T-helper 2 cell treated with Interferon-gamma antibody and Interleukin-4, amounts not matched to agents 100 ng/mL and 5 ng/mL, for 36 hours (primary cell): ENCODE results near the gene GPR78. TPM values are rescaled to one million over a fixed set of nuclear protein-coding genes. Genes with fewer than 3 reads are reported as not detected.

Experiments
- intact Hi-C: fragments of 100-400 bp; cut with micrococcal nuclease; formaldehyde crosslinking; loops from one replicate; pipeline ENCODE4 v1.15.1; 2023
- total RNA-seq: library from RNA; stranded (reverse); gene quantifications from 2 replicates; pipeline ENCODE4 v1.2.3, GENCODE V29; 2022

Gene GPR78
- total RNA-seq, 1 donor from 2014 or later, result not detected

DNA sequence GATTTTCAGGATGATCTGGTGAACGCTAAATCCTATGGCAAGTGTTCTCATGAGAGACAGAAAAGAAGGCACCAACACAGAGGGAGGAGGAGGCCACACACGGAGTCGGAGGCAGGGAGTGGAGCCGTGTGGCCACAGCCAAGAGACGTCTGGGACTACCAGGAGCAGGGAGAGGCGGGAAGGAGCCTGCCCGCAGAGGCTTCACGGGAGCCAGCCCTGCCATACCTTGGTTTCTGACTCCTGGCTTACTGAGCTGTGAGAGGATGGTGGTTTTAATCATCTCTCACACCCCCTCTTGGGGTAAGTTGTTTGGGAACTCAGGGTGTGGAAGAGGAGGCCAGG is 33.5 kb upstream of the GPR78 start:
- intact Hi-C loops, result no loop called here

DNA sequence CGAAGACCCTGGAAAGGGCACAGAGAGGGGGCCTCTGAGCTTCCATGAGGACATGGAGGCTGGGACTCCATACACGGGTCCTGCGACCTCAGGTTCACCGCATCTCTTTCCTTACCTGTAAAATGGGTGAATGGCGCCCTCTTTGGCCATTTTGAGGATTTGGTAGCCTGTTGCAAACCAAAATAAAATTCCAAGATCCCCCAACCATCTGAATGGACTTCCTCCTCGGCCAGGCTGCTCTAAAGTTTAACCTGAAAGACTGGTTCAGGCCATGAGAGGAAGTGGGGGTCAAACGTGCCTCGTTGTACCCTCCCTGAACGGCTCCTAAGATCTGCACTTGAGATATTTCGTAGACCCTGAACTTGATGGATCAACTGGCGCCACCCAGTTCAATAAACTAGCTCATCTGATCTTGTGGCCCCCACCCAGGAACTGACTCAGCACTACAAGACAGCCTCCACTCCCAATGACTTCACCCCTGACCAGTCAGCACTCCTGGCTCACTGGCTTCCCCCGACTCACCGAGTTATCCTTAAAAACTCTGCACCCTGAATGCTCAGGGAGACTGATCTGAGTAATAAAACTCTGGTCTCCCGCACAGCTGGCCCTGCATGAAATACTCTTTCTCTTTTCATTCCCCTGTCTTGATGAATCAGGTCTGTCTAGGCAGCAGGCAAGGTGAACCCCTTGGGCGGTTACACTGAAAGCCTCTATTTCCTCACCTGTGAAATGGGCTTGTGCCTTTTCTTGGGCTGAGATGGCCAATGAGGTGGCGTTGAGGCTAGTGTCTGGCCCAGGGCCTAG is 32.9 kb upstream of the GPR78 start:
- intact Hi-C loops, result no loop called here

- intact Hi-C loops, result no loop called here
Measured at GRCh38 chr4:8547912-8548730, 32.1 kb upstream of the GPR78 start.

DNA sequence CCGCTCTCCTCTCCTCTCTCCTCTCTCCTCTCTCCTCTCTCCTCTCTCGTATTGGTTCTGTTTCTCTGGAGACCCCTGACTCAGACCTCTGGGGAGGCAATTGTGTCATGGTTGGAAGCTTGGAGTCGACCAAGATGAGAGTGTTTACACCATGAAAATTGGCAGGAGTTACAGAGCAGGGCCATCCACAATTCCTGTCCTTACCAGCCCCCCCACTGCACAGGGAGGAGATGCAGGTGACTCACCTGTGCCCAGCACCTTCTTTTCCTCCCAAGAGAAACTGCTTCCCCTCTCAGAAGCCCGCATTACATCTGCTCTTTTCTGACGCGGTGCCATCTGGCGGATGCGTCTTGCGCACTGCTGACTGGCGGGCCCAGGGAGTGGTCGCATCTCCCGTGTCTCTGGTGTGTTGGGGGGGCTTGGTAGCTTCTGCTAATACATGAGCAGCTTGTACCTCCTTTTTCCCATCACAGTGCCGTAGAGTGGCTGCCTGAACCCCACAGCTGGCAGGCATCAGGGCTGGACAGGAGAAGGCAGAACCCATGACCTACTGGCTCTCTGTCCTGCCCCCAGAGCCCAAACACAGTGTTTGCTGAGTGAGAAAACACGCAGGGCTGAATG is 31.4 kb upstream of the GPR78 start:
- intact Hi-C loops, result no loop called here

- intact Hi-C loops, result no loop called here
Measured at GRCh38 chr4:8549352-8549931, 30.8 kb upstream of the GPR78 start.

- intact Hi-C loops, result no loop called here
Measured at GRCh38 chr4:8550691-8551090, 29.5 kb upstream of the GPR78 start.

- intact Hi-C loops, result no loop called here
Measured at GRCh38 chr4:8552024-8552423, 28.2 kb upstream of the GPR78 start.

GRCh38 chr4:8552581-8553205 is 27.5 kb upstream of the GPR78 start:
- intact Hi-C loops, result no loop called here

- intact Hi-C loops, result no loop called here
Measured at GRCh38 chr4:8553216-8553615, 27.0 kb upstream of the GPR78 start.

- intact Hi-C loops, result no loop called here
Measured at GRCh38 chr4:8553991-8554405, 26.2 kb upstream of the GPR78 start.

DNA sequence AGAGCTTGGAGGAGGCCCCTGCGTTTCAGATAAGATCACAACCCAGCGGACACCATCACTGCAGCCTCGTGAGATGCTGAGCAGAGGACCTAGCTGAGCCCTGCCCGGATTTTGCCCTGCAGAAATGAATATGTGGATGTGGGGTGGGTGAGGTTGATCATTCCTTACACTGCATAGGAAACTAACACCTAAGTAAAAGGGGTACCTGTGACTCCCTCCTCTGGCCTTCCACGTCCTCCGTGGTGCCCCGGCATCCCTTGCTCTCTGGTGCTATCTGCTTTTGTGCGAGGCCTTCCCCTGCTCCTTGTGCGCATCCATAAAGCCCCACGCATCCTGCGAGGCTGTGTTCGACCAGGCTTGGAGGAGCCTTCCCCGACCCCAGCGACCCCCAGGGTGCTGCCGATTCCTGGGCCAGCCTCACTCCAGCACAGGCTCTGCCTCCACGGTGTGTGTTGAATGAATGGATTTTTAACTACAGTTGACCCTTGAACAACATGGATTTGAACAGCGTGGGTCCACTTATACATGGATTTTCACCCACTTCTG is 25.6 kb upstream of the GPR78 start:
- intact Hi-C loops, result no loop called here

DNA sequence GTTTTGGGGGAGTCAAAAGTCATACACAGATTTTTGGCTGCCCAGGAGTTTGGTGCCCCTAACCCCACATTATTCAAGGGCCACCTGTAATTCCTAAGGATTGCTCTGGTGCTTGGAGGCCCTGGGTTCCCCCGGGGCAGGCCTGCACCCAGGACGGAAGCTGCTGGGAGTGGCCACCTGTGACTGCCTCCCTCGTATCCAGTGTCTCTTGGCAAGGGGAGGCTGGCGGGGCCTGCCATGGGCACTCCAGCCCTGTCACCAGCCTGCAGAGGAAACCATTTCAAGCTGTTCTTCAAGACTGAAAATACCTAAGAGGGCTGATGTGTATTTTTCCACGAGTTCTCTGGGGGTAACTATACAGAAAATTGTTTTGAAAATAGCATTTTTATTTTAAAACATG is 24.5 kb upstream of the GPR78 start:
- intact Hi-C loops, result no loop called here

GRCh38 chr4:8556341-8557150 is 23.6 kb upstream of the GPR78 start:
- intact Hi-C loops, result no loop called here

- intact Hi-C loops, result no loop called here
Measured at GRCh38 chr4:8557151-8558076, 22.8 kb upstream of the GPR78 start.

DNA sequence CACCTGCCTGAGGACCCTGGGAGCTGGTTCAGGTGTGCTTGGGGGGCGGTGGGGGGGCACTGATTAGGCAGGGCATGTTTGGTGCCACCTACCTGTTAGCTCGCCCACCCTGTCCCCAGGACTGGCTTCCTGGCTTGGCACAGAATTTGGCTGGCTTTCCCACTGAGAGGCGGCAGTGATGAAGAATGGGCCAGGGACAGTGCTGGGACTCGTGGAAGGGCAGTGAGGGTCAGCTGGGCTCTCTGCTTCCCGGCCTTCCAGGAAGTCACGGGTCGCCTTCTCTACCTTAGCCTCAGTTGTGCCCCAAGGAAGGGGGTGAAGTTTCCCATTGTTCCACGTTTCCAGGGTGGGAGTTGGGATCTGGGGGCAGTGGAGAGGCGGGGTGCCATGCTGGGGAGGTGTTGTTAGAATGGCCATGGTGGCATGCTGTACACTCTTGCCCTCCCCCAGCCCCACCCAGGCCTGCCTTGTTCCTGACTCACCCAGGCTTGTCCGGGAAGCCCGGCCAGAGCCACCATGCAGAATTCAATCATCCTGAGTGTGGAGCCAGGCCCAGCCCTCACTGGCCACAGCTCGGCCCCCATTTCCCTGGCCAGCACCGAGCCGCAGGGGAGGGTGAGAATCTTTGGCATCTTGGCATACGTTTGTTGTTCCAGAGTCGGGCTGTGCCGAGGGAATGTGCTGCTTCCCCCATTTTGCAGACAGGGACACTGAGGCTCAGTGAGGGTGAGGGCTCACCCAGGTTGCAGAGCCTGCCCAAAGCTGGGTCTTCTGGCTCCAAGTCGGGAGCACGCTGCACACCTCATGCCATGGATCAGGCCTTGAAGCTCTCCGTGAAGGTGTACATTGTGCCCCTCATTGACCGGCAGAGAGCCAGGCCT is 21.9 kb upstream of the GPR78 start:
- intact Hi-C loops, result no loop called here

DNA sequence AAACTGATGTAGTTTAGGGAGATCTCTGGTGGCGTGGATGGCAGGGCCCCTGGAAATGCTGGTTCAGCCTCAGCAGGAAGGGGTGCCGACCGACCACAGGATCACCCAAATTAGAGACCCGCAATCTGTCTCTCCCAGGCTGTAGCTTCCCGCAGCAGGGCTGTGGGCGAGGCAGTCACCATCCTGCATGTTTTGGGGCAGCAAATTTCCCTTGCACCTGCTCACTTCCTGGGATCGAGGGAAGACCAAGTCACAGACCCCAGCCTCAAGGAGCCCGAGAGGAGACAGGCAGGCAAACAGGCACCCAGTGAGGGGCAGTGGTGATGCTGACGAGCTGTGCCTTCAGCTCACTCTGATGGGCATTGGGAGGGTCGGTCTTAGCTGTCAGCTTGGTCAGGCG is 21.2 kb upstream of the GPR78 start:
- intact Hi-C loops, result no loop called here

DNA sequence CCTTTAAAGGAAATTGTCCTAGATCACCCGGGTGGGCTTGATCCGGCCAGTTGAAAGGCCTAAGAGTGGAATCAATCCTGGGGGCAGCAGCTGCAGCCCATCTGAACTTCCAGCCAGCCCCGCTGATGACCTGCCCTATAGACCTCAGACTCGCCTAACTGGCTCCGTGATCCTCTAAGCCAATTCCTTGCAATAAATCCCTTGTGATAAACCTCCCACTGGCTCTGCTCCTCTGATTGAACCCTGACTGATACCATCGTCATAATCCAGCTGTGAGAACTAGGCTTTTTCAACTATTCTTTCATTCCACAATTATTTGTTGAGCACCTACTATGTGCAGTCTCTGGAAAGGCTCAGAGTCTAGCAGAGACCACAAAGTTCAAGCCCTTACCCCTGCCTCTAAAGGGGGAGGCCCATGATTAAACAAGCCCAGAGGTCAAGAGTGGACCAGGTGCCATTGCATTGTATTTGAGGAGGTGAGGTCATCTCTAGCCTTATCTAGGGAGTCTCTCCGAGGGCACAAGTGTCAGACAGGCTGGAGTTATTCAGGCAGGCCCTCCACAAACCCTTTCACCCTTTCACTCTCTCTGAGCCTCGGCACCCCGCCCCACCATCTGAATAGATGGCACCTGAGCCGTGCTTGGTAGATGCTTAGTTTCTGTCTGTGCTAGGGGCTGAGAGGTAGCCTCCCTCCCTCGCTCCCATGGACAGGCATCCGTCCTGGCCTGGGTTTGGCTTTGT is 20.5 kb upstream of the GPR78 start:
- intact Hi-C loops, result no loop called here
